ENCODE results near the gene CCNK.
A peak's percentile ranks its signal among the peaks of the same experiment; 100 is the strongest.

CCNK gene

GRCh38 chr14:99435327-99435726 lies 45.9 kb upstream of the CCNK start:
- no peak overlapping the region for H3K4me2 ChIP-seq (ENCODE audit: low read depth, low read length, poor library complexity, severe bottlenecking)
- peaks cover 51% of the 10 kb centered on the region; the same call in 1 of the 2 replicates for H3K36me3 ChIP-seq (ENCODE audit: insufficient read depth, low read length)
- no peak overlapping the region for H3K9ac ChIP-seq (ENCODE audit: low read depth, low read length, poor library complexity, severe bottlenecking)
- H3F3A ChIP-seq (ENCODE audit: low read depth), result no peaks in the 10 kb centered on the region
- peaks cover 11% of the 10 kb centered on the region; the same call in 1 of the 2 replicates for H3K79me2 ChIP-seq (ENCODE audit: insufficient read depth, low read length)
- no peak overlapping the region for H3K4me3 ChIP-seq (ENCODE audit: low read length, poor library complexity, severe bottlenecking)
- H3K4me1 ChIP-seq (ENCODE audit: insufficient read depth, low read length, poor library complexity, severe bottlenecking), result peaks cover 33% of the 10 kb centered on the region
- H3K9me2 ChIP-seq (replicated peaks; ENCODE audit: low read depth, low read length), result no peaks in the 10 kb centered on the region
- TF ChIP-seq, protein P1, sequence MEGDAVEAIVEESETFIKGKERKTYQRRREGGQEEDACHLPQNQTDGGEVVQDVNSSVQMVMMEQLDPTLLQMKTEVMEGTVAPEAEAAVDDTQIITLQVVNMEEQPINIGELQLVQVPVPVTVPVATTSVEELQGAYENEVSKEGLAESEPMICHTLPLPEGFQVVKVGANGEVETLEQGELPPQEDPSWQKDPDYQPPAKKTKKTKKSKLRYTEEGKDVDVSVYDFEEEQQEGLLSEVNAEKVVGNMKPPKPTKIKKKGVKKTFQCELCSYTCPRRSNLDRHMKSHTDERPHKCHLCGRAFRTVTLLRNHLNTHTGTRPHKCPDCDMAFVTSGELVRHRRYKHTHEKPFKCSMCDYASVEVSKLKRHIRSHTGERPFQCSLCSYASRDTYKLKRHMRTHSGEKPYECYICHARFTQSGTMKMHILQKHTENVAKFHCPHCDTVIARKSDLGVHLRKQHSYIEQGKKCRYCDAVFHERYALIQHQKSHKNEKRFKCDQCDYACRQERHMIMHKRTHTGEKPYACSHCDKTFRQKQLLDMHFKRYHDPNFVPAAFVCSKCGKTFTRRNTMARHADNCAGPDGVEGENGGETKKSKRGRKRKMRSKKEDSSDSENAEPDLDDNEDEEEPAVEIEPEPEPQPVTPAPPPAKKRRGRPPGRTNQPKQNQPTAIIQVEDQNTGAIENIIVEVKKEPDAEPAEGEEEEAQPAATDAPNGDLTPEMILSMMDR (conservative IDR thresholded peaks at IDR 0.05; ENCODE audit: low read length), result no peak
- TF ChIP-seq EZH2phosphoT487 (IDR thresholded peaks at IDR 0.05; ENCODE audit: borderline replicate concordance), result no peak
- H3K9me3 ChIP-seq (ENCODE audit: insufficient read depth, low read depth, low read length), result no peaks in the 10 kb centered on the region
- no peaks in the 10 kb centered on the region for H3K27me3 ChIP-seq (ENCODE audit: insufficient read depth, low read length, poor library complexity, severe bottlenecking)
- peaks cover 1% of the 10 kb centered on the region for H4K20me1 ChIP-seq (ENCODE audit: insufficient read depth, low read length, poor library complexity, severe bottlenecking)
- H2AFZ ChIP-seq (ENCODE audit: low read length), result no peak overlapping the region

DNA sequence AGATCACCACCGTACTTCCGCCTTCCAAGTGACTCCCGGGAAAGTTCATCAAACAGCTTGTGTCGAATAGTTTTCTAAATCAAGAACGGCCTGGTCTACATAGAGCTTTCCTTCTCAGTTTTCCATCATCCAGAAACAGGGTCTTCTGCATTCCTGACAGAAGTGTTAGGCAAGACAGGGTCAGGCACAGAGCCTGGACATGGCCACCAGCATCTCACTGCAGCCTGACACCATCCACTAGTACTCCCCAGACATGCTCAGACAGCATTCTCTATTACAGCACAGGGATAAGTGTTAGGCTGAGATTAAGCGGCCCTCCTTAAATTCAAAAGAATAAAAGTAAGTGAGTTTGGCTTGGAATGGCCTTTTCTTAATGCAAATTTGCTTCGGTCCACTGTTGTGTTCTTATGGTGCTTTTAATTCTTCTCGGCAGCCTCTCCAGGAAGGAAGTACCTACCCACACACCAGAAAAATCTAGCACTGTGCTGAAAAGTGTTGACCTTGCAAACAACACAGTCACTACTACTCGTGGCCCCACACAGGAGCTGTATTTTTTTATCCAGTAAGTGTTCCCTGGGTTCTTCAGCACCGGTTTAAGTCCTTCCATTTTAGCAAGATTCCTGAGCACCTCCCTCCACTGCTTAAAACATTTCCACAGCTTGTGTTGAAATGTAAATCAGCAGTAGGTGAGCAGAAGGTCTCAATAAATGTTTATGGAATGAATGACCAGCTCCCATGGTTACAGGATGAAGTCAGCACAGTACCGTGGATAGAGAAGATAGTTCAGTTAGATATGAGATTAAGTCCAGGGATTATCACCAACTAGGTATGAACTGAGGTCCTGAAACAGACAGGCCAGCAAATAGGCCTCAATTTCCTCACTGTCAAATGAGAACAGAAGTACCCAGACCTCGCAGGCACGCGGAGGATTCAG lies 44.7 kb upstream of the CCNK start:
- Histone ChIP-seq H3K9me3 (ENCODE audit: insufficient read depth, low read depth, low read length) (no peaks in the 10 kb centered on the region), H2AFZ (ENCODE audit: low read length) (no peak overlapping the region), H3F3A (ENCODE audit: low read depth) (no peaks in the 10 kb centered on the region), H3K4me3 (ENCODE audit: low read length, poor library complexity, severe bottlenecking) (peak overlapping the region; percentile 38), H3K27me3 (ENCODE audit: insufficient read depth, low read length, poor library complexity, severe bottlenecking) (no peaks in the 10 kb centered on the region), H3K36me3 (ENCODE audit: insufficient read depth, low read length) (peaks cover 58% of the 10 kb centered on the region; the same call in 1 of the 2 replicates), H3K4me1 (ENCODE audit: insufficient read depth, low read length, poor library complexity, severe bottlenecking) (peaks cover 27% of the 10 kb centered on the region), H3K79me2 (ENCODE audit: insufficient read depth, low read length) (peaks cover 3% of the 10 kb centered on the region; the same call in 1 of the 2 replicates), H3K9me2 (replicated peaks; ENCODE audit: low read depth, low read length) (no peaks in the 10 kb centered on the region), H4K20me1 (ENCODE audit: insufficient read depth, low read length, poor library complexity, severe bottlenecking) (no peaks in the 10 kb centered on the region), H3K4me2 (ENCODE audit: low read depth, low read length, poor library complexity, severe bottlenecking) (peak overlapping the region; percentile 55), H3K9ac (ENCODE audit: low read depth, low read length, poor library complexity, severe bottlenecking) (peak overlapping the region; percentile 13)
- no peak for TF ChIP-seq EZH2phosphoT487 (IDR thresholded peaks at IDR 0.05; ENCODE audit: borderline replicate concordance)
- TF ChIP-seq, protein P1 (conservative IDR thresholded peaks at IDR 0.05; ENCODE audit: low read length), result no peak

- no peaks in the 10 kb centered on the region for H3K9me3 ChIP-seq (ENCODE audit: insufficient read depth, low read depth, low read length)
- H3K36me3 ChIP-seq (ENCODE audit: insufficient read depth, low read length), result peaks cover 53% of the 10 kb centered on the region; the same call in 1 of the 2 replicates
- H3F3A ChIP-seq (ENCODE audit: low read depth), result no peaks in the 10 kb centered on the region
- H3K4me3 ChIP-seq (ENCODE audit: low read length, poor library complexity, severe bottlenecking), result no peak overlapping the region
- H3K4me1 ChIP-seq (ENCODE audit: insufficient read depth, low read length, poor library complexity, severe bottlenecking), result peaks cover 27% of the 10 kb centered on the region
- H3K9me2 ChIP-seq (replicated peaks; ENCODE audit: low read depth, low read length), result no peaks in the 10 kb centered on the region
- H3K4me2 ChIP-seq (ENCODE audit: low read depth, low read length, poor library complexity, severe bottlenecking), result no peak overlapping the region
- H4K20me1 ChIP-seq (ENCODE audit: insufficient read depth, low read length, poor library complexity, severe bottlenecking), result no peaks in the 10 kb centered on the region
- H3K27me3 ChIP-seq (ENCODE audit: insufficient read depth, low read length, poor library complexity, severe bottlenecking), result no peaks in the 10 kb centered on the region
- H3K9ac ChIP-seq (ENCODE audit: low read depth, low read length, poor library complexity, severe bottlenecking), result no peak overlapping the region
- peaks cover 3% of the 10 kb centered on the region; the same call in 1 of the 2 replicates for H3K79me2 ChIP-seq (ENCODE audit: insufficient read depth, low read length)
- H2AFZ ChIP-seq (ENCODE audit: low read length), result no peak overlapping the region
- TF ChIP-seq EZH2phosphoT487 (IDR thresholded peaks at IDR 0.05; ENCODE audit: borderline replicate concordance), result no peak
- TF ChIP-seq, protein P1 (conservative IDR thresholded peaks at IDR 0.05; ENCODE audit: low read length), result no peak
Observed at GRCh38 chr14:99437706-99438105, 43.5 kb upstream of the CCNK start.

Data from Loucy (cell line).